GM19397 (cell line): ENCODE measurements around the gene LEMD2.

Experiments
- ATAC-seq: cut with Tn5 transposase; IDR thresholded peaks from one replicate; pipeline ENCODE4 v1.9.1; 2021; ENCODE audit warnings: mild to moderate bottlenecking, moderate library complexity; ENCODE audit not compliant: unreplicated experiment

LEMD2 gene

DNA sequence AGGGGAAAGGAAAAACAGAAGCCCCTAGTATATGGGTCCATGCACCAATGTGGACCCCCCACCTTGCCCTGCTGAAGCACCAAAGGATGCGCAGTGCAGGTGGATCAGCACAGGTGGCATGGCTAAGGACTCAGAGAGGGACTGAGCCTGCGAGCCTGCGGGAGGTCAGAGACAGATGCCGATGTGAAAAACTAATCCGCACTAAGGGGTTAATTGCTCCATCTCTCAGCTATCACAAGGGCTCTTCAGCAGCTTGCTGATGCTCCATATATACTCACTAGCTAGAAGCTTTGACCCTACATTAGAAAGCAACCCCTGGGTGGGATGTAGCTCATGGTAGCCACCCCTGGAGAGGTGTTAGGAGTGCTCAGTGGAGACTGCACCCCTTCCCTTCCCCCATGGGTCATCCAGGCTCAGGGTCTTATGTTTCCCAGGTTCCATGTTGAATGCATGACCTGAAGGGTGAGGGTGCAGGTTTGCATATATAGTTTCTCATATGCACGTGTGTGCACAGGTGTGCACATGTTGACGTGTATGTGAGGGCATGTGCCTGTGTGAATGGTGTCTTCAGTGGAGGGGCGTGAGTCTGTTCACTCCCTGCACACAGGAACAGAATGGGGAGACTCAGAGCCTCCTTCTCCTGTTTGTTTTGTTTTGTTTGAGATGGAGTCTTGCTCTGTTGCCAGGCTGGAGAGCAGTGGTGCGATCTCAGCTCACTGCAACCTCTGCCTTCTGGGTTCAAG is 28.9 kb downstream of the LEMD2 start:
- no peak for ATAC-seq

DNA sequence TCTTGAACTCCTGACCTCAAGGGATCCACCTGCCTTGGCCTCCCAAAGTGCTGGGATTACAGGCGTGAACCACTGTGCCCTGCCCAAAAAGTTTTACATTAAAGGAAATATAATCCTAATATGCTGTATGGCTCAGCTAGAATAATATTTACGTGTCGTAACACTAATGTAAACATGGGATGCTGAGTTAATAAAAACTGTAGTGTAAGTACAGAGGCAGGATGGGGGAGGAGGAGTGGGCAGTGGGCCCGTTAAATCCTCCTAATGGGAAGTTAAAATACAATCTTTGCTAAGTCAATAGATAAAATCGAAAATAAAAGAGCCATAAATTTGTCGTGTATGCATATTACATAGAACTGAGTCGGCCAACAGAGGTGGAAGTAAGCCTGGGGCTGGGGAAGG is 30.1 kb downstream of the LEMD2 start:
- ATAC-seq = no peak

DNA sequence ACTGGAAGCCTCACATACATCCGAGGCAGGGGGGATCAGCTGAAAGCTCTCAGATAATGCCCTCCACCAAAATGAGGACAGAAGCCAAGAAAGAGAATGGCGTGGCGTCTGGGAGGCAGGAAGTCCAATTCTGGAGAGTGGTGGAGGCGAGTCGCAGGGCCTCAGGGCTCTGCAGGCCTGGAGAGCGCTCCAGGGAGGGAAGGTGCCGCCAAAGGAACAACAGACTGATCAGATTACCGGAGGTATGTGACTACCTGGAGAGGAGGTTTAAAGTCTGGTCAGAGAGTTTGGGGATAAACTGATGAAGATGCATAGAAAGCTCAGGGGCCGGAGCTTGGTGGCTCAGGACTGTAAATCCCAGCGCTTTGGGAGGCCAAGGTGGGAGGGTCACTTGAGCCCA is 31.0 kb downstream of the LEMD2 start:
- no peak for ATAC-seq

DNA sequence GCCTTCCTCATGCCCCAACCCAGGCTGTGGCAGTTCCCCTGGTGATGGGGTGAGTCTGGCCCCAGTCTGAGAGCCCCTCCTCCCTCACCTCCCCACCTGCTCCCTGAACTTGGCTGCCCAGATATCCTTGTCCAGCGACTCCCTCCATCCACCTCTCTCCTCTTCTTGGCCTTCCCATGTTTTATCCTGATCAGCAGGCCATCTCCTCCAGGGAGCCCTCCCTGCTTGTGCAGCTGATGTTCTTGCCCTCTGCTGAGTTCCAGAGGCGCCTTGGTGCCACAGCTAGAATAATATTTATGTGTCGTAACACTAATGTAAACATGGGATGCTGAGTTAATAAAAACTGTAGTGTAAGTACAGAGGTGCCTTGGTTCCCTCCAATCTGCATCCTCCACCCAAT is 31.8 kb downstream of the LEMD2 start:
- no peak for ATAC-seq

DNA sequence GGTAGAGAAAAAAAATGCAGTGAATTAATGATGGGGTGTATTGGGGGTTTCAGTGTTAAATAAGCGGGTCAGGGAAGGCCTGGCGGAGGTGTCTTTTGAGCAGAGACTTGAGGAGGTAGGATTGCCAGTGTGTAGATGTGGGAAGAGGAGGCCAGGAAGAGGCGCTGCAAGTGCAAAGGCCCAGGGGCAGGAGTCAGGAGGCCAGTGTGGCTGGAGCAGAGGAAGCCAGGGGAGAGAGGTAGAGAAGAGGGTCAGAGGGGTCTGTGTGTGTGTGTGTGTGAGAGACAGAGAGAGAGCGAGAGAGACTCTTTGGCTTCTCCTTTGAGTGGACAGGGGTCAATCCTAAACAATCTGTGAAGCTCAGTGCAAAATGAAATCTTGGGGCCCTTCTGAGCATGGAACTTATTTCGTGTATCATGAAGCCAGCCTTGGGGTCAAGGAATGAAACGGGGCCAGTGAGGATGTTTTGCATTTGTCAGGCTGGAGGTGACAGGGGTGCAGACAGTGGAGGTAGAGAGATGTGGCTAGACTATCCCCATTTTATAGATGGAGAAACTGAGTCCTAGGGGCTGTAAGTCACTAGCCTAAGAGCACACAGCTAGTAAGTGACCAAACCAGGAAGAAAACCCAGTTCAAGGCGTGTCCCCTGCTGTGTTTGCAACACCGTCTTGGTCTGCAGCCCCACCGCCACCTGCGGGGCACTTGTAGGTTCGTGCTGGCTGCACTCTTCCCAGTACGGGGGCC is 32.5 kb downstream of the LEMD2 start:
- no peak for ATAC-seq

DNA sequence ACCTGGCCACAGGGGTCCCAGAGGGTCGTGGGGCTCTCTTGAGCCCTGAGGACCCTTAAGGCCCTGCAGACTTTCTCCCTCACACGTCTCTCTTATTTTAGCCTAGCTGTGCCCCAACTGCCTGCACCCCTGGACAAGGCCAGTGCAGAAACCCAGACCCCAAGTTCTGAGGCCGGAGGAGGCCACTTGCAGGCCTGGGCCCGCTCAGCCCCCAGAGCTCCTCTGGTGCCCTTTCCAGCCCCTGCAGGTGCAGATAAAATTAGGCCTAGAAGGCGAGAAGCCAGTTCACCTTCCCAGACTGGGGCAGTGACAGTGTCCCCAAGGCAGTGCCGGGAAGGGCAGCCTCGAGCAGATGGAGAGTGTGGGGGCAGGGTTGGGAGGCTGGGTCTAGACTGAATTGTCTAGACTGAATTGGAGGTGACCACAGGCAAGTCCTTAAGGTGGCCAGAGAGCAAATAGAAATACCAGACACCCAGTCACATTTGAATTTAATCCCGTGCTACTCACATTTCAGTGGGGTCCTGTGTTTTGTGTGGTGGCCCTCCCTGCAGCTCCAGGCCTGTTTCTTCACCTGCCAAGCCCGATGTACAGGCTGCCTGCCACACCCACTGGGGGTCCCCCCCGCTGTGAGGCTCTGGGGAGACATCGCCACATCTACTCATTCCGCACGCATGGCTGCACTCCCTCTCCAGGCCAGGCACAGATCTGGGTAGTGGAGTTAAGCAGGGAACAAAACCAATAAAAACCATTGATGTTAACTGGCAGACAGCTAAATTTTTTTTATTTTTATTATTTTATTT is 33.7 kb downstream of the LEMD2 start:
- no peak for ATAC-seq

DNA sequence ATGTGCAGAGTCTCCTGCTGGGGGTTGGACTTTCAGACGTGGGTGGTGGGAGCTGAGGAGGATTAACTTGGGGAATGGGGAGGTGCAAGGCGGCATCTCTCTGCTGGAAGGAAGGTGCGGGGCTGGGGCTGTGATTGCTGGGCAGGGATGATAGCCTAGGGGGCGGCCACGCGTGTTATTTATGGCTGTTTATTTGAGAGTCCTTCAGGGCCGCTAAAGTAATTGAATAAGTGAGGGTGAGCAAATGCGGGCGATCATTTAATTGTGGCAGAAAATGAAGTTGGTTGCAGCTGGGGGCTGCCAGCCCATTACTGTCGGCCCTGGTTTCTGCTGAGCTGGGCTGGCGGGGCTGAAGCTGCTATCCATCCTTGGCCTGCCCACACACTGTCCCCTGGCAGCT is 34.7 kb downstream of the LEMD2 start:
- ATAC-seq = no peak

DNA sequence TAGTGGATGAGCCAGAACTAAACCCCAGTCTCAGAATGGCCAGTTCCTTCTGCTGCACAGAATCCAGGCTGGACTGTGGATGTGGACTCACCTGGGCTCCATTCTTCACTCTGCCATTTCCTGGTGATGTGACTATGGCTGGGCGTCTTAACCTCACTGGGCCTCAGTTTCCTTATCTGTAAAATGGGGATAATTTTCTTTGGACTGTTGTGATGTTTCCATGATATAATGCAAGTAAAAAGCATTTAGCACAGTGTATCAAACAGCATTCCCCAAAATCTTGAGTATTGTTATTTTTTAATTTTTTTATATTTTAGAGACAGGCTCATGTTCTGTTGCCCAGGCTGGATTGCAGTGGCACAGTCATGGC is 36.3 kb downstream of the LEMD2 start:
- no peak for ATAC-seq

DNA sequence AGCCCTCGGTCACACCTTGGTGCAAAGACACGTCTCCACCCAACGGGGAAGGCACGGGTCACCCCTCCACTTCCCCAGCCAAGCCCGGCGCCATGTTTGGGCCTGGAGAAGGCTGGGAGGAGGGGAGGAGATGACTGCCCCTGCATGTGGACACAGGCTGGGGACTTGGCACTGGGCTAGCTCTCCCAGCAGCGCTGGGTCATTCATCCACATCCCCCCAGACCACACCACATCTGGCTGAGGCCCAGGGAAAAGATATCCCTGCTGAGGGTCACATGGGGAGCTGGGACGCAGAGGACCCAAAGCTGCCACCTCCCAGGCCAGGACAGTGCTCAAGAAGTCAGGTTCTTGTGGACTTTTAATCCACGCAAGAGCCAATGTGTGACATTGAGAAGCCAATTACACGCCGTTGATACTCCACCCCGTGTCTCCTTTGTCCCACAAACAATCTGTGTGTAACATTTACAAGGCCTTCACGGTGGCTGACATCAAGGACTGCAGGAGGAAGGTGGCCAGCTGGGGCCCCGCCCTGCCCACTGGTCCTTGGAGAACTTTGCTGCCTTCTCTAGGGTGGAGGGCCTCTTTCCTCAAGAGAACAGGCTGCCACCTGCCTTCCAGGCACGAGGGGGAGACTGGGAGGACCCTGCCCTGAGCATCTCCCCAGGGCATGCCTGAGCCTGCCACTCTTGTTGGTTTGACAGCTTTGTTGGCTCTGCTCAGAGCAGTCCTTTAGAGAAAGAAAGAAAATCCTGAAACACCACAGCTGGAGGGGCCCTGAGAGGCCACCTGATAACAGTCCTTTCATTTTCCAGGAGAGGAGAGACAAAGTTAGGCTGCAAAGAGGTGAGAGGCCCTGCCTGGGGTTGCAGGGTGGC is 36.9 kb downstream of the LEMD2 start:
- no peak for ATAC-seq

DNA sequence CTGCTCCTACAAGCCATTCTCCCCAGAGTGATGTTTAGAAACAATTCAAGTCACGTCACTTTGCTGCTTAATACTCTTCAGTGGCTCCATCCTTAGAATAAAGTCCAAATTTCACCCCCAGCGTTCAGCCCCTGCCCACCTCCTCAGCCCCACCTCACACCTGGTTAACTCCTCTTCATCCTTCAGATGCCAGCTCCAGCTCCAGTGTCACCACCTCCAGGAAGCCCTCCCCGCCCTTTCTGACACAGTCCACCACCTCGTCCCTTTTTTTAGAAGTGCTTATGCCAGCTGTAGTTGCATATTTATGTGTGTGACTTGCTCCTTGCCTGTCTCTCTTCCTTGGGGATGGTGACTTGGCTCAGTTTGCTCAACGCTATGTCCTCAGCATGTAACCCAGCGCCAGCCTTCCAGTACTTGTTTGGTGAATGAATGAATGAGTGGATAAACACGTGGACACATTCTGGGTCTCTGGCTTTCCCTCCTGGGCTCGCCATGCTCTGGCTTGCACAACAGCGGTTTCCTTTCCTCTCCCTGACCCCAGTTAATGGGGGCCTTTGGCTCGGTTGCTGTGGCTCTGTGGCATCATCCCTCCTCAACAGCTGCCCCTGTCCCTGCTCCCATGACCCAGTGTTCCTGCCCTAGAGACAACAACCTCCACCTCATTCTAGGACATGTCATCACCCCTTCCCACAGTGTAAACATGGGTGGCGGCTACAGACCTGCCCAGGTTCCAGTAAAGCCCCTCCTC is 38.5 kb downstream of the LEMD2 start:
- no peak for ATAC-seq

DNA sequence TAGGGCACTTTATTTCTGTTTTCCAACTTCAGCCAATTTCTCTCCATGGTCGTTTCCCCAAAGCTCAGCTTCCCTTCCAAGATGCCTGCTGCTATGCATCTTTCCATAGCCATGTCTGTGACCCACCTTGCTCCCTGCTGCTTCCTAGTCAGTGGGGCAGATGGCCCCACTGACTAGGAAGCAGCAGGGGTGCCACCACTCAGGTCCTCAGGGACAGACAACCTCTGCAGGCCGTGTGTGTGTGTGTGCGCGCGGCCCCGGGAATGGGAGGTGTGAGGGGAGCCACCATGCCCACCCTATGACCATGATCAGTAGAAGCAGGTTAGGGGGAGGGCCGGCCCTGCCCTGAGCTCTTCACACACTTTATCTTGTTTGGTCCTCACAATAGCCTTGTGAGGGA is 39.5 kb downstream of the LEMD2 start:
- ATAC-seq = no peak

DNA sequence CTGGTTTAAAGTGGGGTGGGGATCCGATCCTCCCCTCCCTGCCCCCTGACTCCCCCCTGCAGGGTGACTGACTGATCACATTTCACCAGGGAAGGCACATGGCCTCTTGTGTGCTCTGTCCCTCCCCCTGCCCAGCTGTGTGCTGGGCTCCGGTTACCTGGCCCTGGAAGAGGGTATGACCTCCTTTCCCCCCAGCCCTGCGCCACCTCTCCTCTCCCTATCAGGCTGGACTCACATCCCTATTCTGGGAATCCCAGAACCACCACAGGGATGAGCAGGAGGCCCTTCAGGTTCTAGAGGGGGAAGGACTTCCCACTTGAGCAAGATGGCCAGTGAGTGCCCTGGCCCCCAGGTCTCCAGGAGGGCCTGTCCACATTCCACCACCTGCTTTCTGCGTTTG is 40.1 kb downstream of the LEMD2 start:
- ATAC-seq = no peak

DNA sequence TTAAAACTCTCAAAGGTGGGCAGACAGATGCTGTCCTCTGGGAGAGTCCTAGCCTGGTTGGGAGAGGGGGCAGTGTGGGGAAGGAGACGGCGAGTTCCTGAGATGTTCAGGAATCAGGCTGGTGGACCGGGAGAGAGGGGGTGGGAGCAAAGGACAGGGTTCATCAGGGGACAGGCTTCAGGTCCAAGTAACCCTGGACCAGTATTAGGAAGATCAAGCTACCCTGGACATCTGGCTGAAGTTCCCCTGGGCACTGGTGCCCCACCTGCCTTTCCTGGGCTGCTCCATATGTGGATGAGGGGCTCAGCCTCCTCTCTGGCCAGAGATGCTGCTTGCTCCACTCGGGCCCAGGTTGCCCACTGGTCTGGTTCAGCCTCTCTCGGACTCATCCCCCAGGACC is 41.1 kb downstream of the LEMD2 start:
- no peak for ATAC-seq

DNA sequence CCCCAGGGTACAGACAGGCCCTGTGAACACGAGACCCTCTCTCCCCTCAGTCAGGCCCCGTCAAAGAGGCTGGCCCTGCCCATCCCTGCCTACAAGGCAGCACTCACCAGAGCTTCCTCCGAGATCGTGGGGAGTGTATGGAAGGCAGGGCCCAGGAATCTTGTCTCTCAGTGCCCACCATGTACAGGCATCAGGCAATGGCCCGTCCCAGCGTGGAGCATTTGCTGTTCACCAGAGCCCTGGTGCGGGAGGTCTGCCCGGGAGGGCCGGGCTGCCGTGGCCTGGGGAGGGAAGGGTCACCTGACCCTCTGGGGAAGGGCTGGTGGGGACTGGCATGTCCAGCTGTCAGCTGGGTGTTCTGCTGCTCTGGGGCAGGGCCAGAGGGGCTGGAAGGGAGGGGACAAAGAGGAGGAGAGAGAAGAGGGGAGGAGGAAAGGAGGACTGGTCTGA is 42.3 kb downstream of the LEMD2 start, which contains the start of gene IP6K3:
IP6K3 (minus strand) TSS at position 255 of the 450 bp plus-strand sequence. CDS start 11,429 bp downstream, outside the sequence.
- no peak for ATAC-seq

DNA sequence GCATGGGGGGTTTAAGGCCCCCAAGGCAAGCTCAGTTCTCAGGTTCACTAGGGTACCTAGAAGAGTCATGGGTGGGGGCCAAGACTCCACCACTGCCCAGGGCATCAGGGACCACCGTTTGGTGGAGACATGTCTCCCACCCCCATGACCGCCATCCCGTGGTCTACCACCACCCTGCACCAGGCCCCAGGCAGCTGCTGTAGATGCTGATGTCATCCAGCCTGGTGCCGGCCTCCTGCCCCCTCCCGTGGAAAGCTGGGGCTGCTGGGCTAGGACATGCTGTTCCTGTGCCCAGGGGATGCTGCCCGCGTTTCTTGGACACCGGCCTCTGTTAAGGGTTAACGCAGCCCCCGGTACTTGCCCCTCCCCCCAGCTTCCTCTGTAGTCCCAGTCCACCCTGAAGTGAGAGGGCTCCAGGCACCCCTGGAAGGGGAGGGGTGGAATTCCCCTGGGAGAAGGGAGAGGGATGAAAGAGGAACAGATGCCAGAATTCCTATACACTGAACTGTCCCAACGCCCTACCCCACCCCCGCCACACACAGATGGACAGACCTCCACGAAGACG is 42.8 kb downstream of the LEMD2 start:
- ATAC-seq = no peak

DNA sequence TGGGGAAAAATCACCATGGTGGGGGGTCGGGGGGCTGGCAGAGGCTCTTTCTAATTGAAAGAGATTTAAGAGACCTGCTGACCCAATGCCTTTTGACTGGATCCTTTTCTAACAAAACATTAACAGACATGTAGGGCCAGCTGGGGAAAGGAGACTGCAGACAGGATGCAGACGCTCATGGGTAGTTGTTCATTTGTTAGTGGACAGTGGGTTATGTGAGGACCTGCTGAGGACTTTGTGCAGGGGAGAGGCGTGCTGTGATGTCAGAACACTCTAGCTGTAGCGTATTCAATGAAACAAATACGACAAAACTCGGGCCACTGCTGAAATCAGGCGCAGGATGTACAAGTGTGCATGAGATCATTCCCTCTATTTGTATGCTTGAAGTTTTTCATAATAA is 43.4 kb downstream of the LEMD2 start:
- ATAC-seq = no peak

DNA sequence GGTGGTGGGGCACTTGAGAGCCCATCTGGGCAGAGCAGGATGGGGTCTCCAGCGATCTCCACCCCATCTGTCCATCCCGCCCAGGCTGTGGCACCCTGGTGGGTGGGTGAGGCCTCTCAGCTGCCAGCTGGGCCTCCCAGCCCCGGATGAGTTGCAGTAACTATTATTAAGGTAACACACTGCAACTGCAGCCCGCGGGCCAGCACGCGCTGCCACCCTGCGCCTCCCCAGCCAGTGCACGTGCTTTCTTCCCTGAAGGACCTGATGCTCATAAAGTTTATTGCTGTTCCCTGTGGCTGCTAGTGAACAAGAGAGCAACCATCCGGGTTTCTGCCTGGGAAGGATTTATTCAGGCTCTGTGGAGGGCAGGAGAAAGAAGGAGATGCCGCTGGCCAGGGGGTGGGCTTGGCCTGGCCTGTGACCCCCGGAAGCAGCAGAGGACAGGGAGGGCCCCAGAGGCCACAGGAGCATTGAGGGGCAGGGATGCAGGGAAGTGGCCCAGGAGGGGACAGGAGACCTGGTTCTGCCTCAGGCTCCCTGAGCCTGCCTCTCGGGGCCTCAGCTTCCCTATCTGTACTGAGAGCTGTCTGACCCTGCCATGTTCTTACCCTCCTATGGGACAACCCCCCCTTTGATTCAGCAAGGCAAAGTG is 43.9 kb downstream of the LEMD2 start:
- ATAC-seq = no peak

DNA sequence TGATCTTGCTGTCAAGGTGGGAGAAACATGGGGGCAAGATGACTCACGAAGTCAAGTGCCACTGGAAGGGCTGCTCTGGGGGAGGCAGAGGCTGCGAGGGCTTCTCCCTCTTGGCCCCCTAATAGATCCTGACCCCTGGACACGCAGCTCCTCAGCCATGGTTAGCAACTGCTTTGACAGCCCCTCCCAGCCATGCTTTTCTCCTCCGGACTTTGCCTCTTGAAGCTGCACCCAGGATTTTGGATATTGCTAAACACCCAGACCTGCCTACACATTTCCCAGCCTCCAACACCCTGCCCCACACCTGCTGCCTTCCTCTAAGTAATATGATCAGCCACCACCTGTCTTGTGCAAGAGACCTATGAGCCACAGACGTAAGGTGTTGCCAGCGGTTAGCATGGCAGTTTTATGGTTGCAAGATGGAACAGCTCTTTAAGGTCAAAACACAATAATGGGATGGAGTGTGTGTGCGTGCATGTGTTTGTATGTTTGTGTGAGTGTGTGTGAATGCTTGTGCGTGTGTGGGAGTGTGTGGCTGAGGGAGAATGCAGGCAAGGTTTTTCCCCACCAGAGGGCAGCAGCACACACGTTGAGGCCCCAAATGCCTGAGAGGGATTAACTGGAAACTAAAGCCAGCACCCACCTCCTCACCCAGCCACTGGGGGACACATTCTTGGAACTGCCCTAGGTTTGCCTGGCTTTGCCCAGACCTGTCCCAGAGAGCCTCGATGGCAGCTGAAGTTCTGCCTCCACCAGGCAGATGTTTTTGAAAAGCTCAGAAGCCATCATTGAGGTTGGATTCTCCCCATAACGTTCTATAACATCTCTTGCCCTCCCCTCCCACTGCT is 44.7 kb downstream of the LEMD2 start:
- ATAC-seq = no peak
